ENCODE data around the gene C1orf21. TPM values are rescaled to one million over a fixed set of nuclear protein-coding genes. Genes with fewer than 3 reads are reported as not detected.

C1orf21 gene
- total RNA-seq, 1 experiment from 2014 or later = 28.5 TPM

DNA sequence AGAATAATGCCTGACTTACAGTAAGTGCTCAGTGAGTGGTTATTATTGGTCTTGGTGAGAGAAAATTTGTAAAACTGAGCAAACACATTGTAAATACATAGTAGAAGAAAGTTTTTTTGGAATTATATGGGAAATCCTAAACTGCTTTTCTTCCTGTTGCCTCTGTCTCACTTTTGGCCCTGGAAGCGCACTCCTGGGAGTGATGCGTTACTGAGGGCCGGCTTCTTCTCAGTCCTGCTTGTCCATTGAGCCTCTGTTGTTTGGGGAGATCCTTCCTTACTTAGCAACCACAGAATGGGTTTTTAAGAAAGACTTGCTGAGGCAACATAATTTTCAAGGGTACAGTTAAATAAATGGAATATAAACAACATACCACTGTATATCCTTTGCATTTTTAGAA lies 201.9 kb downstream of the C1orf21 start:
- no peak overlapping the region for H3K27ac Mint-ChIP-seq
- ATAC-seq = no peak
- TF ChIP-seq, protein P1, sequence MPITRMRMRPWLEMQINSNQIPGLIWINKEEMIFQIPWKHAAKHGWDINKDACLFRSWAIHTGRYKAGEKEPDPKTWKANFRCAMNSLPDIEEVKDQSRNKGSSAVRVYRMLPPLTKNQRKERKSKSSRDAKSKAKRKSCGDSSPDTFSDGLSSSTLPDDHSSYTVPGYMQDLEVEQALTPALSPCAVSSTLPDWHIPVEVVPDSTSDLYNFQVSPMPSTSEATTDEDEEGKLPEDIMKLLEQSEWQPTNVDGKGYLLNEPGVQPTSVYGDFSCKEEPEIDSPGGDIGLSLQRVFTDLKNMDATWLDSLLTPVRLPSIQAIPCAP (CRISPR knock-in tag; IDR thresholded peaks at IDR 0.05) = no peak
- TF ChIP-seq, protein P2, sequence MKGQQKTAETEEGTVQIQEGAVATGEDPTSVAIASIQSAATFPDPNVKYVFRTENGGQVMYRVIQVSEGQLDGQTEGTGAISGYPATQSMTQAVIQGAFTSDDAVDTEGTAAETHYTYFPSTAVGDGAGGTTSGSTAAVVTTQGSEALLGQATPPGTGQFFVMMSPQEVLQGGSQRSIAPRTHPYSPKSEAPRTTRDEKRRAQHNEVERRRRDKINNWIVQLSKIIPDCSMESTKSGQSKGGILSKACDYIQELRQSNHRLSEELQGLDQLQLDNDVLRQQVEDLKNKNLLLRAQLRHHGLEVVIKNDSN (CRISPR knock-in tag; IDR thresholded peaks at IDR 0.05) = no peak
- no peak for TF ChIP-seq PRRX2 (CRISPR knock-in tag; IDR thresholded peaks at IDR 0.05)
- TF ChIP-seq, protein P3, sequence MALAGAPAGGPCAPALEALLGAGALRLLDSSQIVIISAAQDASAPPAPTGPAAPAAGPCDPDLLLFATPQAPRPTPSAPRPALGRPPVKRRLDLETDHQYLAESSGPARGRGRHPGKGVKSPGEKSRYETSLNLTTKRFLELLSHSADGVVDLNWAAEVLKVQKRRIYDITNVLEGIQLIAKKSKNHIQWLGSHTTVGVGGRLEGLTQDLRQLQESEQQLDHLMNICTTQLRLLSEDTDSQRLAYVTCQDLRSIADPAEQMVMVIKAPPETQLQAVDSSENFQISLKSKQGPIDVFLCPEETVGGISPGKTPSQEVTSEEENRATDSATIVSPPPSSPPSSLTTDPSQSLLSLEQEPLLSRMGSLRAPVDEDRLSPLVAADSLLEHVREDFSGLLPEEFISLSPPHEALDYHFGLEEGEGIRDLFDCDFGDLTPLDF (CRISPR knock-in tag; IDR thresholded peaks at IDR 0.05) = no peak
- no peak for TF ChIP-seq TP53 (CRISPR knock-in tag; IDR thresholded peaks at IDR 0.05)
- TF ChIP-seq, protein P4, sequence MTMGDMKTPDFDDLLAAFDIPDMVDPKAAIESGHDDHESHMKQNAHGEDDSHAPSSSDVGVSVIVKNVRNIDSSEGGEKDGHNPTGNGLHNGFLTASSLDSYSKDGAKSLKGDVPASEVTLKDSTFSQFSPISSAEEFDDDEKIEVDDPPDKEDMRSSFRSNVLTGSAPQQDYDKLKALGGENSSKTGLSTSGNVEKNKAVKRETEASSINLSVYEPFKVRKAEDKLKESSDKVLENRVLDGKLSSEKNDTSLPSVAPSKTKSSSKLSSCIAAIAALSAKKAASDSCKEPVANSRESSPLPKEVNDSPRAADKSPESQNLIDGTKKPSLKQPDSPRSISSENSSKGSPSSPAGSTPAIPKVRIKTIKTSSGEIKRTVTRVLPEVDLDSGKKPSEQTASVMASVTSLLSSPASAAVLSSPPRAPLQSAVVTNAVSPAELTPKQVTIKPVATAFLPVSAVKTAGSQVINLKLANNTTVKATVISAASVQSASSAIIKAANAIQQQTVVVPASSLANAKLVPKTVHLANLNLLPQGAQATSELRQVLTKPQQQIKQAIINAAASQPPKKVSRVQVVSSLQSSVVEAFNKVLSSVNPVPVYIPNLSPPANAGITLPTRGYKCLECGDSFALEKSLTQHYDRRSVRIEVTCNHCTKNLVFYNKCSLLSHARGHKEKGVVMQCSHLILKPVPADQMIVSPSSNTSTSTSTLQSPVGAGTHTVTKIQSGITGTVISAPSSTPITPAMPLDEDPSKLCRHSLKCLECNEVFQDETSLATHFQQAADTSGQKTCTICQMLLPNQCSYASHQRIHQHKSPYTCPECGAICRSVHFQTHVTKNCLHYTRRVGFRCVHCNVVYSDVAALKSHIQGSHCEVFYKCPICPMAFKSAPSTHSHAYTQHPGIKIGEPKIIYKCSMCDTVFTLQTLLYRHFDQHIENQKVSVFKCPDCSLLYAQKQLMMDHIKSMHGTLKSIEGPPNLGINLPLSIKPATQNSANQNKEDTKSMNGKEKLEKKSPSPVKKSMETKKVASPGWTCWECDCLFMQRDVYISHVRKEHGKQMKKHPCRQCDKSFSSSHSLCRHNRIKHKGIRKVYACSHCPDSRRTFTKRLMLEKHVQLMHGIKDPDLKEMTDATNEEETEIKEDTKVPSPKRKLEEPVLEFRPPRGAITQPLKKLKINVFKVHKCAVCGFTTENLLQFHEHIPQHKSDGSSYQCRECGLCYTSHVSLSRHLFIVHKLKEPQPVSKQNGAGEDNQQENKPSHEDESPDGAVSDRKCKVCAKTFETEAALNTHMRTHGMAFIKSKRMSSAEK (CRISPR knock-in tag; IDR thresholded peaks at IDR 0.05; ENCODE audit: borderline replicate concordance) = no peak
- no peak for TF ChIP-seq ZNF671 (CRISPR knock-in tag; IDR thresholded peaks at IDR 0.05)
- no peak for TF ChIP-seq OVOL2 (CRISPR knock-in tag; IDR thresholded peaks at IDR 0.05; ENCODE audit: borderline replicate concordance)
- TF ChIP-seq, protein P5, sequence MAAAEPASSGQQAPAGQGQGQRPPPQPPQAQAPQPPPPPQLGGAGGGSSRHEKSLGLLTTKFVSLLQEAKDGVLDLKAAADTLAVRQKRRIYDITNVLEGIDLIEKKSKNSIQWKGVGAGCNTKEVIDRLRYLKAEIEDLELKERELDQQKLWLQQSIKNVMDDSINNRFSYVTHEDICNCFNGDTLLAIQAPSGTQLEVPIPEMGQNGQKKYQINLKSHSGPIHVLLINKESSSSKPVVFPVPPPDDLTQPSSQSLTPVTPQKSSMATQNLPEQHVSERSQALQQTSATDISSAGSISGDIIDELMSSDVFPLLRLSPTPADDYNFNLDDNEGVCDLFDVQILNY (CRISPR knock-in tag; IDR thresholded peaks at IDR 0.05) = no peak
- no peak for TF ChIP-seq GTF2I (CRISPR knock-in tag; conservative IDR thresholded peaks at IDR 0.05)
- TF ChIP-seq, protein P6, sequence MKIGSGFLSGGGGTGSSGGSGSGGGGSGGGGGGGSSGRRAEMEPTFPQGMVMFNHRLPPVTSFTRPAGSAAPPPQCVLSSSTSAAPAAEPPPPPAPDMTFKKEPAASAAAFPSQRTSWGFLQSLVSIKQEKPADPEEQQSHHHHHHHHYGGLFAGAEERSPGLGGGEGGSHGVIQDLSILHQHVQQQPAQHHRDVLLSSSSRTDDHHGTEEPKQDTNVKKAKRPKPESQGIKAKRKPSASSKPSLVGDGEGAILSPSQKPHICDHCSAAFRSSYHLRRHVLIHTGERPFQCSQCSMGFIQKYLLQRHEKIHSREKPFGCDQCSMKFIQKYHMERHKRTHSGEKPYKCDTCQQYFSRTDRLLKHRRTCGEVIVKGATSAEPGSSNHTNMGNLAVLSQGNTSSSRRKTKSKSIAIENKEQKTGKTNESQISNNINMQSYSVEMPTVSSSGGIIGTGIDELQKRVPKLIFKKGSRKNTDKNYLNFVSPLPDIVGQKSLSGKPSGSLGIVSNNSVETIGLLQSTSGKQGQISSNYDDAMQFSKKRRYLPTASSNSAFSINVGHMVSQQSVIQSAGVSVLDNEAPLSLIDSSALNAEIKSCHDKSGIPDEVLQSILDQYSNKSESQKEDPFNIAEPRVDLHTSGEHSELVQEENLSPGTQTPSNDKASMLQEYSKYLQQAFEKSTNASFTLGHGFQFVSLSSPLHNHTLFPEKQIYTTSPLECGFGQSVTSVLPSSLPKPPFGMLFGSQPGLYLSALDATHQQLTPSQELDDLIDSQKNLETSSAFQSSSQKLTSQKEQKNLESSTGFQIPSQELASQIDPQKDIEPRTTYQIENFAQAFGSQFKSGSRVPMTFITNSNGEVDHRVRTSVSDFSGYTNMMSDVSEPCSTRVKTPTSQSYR (CRISPR knock-in tag; IDR thresholded peaks at IDR 0.05) = no peak
- TF ChIP-seq, protein P7, sequence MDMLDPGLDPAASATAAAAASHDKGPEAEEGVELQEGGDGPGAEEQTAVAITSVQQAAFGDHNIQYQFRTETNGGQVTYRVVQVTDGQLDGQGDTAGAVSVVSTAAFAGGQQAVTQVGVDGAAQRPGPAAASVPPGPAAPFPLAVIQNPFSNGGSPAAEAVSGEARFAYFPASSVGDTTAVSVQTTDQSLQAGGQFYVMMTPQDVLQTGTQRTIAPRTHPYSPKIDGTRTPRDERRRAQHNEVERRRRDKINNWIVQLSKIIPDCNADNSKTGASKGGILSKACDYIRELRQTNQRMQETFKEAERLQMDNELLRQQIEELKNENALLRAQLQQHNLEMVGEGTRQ (CRISPR knock-in tag; IDR thresholded peaks at IDR 0.05) = no peak
- no peak for TF ChIP-seq TCF7 (CRISPR knock-in tag; IDR thresholded peaks at IDR 0.05; ENCODE audit: low read depth)
- no peak for TF ChIP-seq ETV6 (CRISPR knock-in tag; IDR thresholded peaks at IDR 0.05)
- no peak for DNase-seq (ENCODE audit: low spot score)
- peaks cover 9% of the 10 kb centered on the region for H3K9me3 Mint-ChIP-seq
- peaks cover 4% of the 10 kb centered on the region for H3K4me1 Mint-ChIP-seq
- ChIA-PET CTCF (interaction anchor here (1.1 kb wide), 1 partner anchor 75 kb away, joined by 4 read pairs; no protein-coding TSS in a partner anchor), POLR2A (no interaction called here)
- H3K4me3 Mint-ChIP-seq = no peak overlapping the region
- H3K27me3 Mint-ChIP-seq (ENCODE audit: low read depth) = no peaks in the 10 kb centered on the region
- H3K36me3 Mint-ChIP-seq = peaks cover 5% of the 10 kb centered on the region

Data from WTC11 (cell line).